Activated naive CD4-positive, alpha-beta T cell (primary cell): ENCODE results near the gene SDSL.

Experiments used
- DNase-seq, 4 experiments: peaks; one replicate each; lab custom pipeline; 2025; lab: John Stamatoyannopoulos, UW

Gene SDSL

GRCh38 chr12:113468365-113469223, 46.4 kb downstream of the SDSL start:
- DNase-seq = no peak

GRCh38 chr12:113469224-113469948, 47.2 kb downstream of the SDSL start:
- DNase-seq = no peak

GRCh38 chr12:113469949-113470743, 48.0 kb downstream of the SDSL start:
- no peak for DNase-seq

GRCh38 chr12:113470871-113471618, 48.9 kb downstream of the SDSL start:
- DNase-seq = no peak

GRCh38 chr12:113471619-113472171, 49.5 kb downstream of the SDSL start, which contains the start of gene LHX5:
Gene LHX5 (minus strand): TSS chr12:113471871. CDS start chr12:113471498, 373 bp downstream.
- DNase-seq = no peak

GRCh38 chr12:113472191-113473121, 50.3 kb downstream of the SDSL start:
- no peak for DNase-seq

GRCh38 chr12:113473400-113473799, 51.2 kb downstream of the SDSL start:
- no peak for DNase-seq

GRCh38 chr12:113473942-113474341, 51.8 kb downstream of the SDSL start:
- DNase-seq = no peak

GRCh38 chr12:113474635-113475436, 52.7 kb downstream of the SDSL start:
- DNase-seq = no peak

GRCh38 chr12:113475451-113476175, 53.4 kb downstream of the SDSL start:
- DNase-seq = no peak

- DNase-seq = no peak
These were observed 54.2 kb downstream of the SDSL start for GRCh38 chr12:113476176-113476986.

- no peak for DNase-seq
These were observed 55.1 kb downstream of the SDSL start for GRCh38 chr12:113477171-113477841.

GRCh38 chr12:113477842-113478215, 55.6 kb downstream of the SDSL start:
- DNase-seq = no peak

GRCh38 chr12:113478351-113479011, 56.3 kb downstream of the SDSL start:
- DNase-seq = no peak

- DNase-seq = no peak
These were observed 57.0 kb downstream of the SDSL start for GRCh38 chr12:113479216-113479589.

GRCh38 chr12:113479590-113480335, 57.6 kb downstream of the SDSL start:
- DNase-seq = peak in 3 of 4 experiments; percentile 15 to 16 (median 16)
